Inflammatory macrophage treated with lipopolysaccharide for 4 hours (primary cell): ENCODE measurements around the gene LAIR1.

Experiments used
- DNase-seq: peaks from one replicate; pipeline ENCODE4 v3.0.0-alpha.2; 2020

LAIR1 gene

DNA sequence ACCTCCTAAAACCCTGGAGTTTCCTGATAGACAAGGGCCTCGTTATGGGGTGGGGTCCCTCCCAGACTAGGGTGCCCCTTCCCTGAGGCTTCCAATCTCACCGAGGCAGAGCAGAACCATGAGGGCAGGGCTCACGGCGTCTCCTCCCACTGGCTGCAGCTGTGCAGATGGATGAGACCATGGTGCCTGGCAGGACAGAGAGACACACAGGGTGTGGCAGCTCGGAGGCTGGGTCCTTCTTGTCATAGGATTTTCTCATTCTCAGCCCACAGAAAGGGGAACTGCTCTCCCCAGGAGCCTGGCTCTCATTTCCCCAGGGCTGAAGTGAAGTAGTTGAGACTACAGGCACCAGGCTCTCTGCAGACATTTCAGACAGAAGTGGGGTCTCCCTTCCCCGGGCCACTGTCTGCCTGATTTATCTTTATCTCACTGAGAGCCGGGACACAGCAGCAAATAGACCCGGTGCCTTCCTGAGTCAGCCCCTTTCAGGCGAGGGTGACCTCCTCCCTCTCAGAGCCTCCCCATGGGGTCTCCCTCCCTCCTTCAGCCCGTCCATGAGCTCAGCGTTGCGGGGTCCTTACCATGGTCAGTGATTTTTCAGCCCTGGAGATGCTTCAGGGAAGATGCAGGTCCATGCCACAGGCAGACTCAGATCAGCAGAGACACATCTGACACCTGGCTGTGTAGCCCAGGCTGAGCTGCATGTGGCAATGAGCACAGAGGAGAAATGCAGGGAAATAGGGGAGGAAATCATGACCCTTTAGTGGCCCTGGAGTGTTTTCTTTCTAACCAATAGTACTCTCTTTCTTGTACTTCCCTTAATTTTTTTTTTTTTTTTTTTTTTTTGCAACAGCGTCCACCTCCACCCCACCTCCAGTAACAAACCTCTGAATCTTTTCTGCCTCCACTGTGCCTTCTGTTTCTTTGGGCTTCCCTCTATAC is 52.0 kb downstream of the LAIR1 start, which contains the start of gene LILRA5:
TSS of gene LILRA5 (minus strand) at position 731 of the 942 bp plus-strand sequence. CDS start at position 584, 147 bp downstream.
- peak; percentile 92 for DNase-seq

DNA sequence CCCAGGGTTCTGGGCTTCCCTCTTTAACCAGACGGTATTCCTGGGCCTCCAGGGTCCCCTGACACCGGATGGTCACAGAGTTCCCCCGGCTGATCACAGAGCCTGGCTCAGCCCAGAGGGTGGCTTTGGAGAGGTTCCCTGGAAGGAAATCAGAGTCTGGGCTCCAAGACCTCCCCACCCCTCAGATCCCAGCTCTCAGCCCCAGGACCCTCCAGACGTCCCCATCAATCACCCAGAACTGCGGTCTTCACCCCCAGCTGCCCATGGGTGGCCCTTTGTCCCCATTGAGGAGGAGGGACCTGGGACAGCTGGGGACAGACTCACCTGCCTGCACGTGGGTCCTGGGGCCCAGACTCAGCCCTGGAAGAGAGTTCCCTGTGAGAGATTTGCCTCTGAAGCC is 52.7 kb downstream of the LAIR1 start:
- no peak for DNase-seq

DNA sequence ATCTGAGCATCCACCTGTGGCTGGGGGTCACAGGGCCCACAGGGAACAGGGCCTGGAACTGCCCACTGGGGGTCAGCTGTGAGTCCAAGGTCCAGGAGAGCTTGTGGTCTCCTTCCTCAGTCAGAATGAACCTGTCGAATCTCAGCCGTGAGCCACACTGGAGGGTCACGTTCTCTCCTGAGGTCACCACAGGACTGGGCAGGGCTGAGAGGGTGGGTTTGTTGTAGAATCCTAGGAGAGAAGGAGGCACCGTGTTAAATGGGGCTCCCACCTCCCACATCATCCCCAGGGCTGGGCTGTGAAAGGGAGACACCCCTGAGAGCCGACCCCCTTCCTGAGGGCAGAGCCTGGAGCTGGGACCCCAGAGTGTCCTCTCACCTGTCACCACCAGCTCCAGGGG is 53.2 kb downstream of the LAIR1 start:
- DNase-seq: no peak

DNA sequence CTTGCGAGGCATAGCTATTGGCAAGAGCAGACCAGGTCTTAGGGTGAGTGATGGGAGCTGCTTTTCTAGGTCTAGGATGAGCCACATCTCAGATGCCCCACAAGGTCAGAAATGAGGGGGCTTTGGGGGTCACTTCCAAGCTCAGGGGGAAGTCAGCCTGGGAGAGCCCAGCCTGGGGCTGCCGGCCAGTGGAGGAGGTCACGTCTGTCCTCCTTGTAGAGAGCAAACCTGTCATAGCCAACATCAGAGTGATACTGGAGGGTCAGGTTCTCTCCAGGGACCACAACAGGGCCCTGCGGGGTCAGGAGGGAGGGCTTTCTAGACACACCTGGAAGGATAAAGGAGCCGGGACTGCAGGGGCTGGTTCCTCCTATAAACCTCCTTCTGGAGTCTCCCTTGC is 54.2 kb downstream of the LAIR1 start:
- DNase-seq: no peak

DNA sequence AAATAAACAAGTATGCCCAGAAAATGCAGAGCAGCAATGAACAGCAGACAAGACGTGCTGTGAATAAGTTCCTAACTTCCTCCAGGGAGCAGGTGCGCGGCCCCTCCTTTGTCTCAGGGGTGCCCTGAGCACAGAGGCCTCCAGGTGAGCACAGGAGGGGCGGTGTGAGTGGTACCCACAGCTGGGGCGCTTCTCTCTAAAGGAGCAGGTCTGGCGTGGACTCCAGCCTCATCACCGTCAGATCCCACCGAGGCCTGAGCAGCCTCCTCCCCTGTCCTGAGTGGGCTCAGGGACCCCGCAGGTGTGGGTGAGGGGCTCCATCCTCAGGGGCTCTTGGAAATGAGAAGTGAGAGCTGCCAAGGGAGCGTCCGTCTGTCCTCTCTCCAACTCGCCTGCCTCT is 54.9 kb downstream of the LAIR1 start:
- no peak for DNase-seq

DNA sequence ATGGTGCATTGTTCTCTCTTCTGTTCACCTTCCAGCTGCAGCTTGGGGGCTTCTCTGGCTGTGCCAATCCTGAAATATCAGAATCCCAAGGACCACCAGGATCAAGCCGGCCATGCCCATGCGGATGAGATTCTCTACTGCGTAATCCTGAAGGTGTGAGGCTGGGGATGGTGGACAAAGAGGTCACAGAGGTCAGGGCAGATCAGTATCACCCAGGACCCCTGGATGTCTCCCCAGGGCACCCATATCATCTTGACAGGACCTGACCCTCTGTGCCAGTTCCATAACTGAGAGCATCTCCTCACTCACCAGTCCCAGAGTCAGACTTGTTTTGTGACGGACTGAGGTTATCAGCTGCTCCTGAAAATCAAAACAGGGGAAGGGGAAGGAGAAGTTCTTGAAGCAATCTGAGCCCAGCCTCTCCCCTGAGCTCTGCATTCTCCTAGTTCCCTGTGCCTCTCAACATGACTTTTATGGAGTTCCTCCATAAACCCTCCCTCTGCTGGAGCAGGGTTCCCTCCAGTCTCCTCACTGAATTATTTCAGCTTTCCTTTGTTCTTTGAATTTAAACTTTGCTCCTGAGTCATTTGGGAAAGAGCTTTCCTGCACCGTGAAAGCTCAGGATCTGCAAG is 57.2 kb downstream of the LAIR1 start:
- DNase-seq: no peak

DNA sequence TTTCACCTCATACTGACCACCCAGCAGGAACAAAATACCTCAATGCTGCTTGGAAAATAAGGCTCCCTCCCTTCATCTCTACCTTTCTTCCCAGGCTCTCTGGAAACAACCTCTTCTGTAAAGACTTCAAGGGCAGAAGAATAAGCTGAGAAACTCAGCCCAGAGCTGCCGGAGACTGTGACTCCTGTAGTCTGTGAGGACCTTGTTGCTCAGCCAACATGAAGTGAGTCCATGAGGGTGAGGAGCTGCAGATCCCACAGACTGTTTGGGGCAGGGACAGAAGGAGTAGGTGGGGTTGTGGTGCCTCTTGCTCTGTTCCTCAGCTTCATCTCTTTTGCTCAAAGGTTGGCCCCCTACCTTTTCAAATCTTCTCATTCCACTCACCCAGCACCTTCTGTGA is 59.6 kb downstream of the LAIR1 start:
- no peak for DNase-seq

DNA sequence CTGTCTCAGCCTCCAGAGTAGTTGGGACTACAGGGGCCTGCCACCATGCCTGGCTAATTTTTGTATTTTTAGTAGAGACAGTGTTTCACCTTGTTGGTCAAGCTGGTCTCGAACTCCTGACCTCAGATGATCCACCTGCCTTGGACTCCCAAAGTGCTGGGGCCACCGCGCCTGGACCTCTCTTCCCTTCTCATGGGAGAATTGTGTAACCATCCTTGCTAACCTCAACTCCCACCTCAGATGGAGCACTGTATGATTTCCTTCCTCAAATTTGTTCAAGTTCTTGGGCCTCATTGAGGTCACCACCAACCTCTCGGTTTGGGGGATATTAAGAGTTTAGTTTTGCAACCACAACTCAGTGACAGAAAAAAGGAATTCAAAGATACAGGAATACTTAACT is 62.5 kb downstream of the LAIR1 start:
- DNase-seq: peak; percentile 83
